OCI-LY1 (cell line): ENCODE results near the gene AQP1.

ENCODE experiments used
- H2AFZ ChIP-seq: fragments of 200-600 bp; sonication (generic), shearing (Covaris generic); 2 replicates; pipeline ENCODE4 v1.6.0; 2014; ENCODE audit warnings: antibody characterized with exemption, mild to moderate bottlenecking, low read length
- H3F3A ChIP-seq: fragments of 200-600 bp; sonication (generic), shearing (Covaris generic); 2 replicates; pipeline ENCODE4 v1.6.0; 2014; ENCODE audit warnings: mild to moderate bottlenecking, antibody characterized with exemption, low read length, moderate library complexity; ENCODE audit not compliant: insufficient read depth
- H3K27ac ChIP-seq: fragments of 200-600 bp; sonication (generic); 2 replicates; pipeline ENCODE4 v1.5.1; 2014; ENCODE audit warnings: low read length, mixed run types, mild to moderate bottlenecking, low read depth; ENCODE audit not compliant: poor library complexity, severe bottlenecking
- H3K27me3 ChIP-seq: fragments of 200-600 bp; sonication (generic); 2 replicates; pipeline ENCODE4 v1.6.0; 2014; ENCODE audit warnings: antibody characterized with exemption, mild to moderate bottlenecking, low read length, moderate library complexity; ENCODE audit not compliant: insufficient read depth
- H3K36me3 ChIP-seq: fragments of 200-600 bp; sonication (generic); 2 replicates; pipeline ENCODE4 v1.6.1; 2014; ENCODE audit warnings: mild to moderate bottlenecking, antibody characterized with exemption, low read length, moderate library complexity, mixed read lengths; ENCODE audit not compliant: insufficient read depth
- H3K4me1 ChIP-seq: fragments of 200-600 bp; sonication (generic); 2 replicates; pipeline ENCODE4 v1.5.1; 2014; ENCODE audit warnings: mild to moderate bottlenecking, low read length, moderate library complexity; ENCODE audit not compliant: insufficient read depth, severe bottlenecking
- H3K4me2 ChIP-seq: fragments of 200-600 bp; sonication (generic), shearing (Covaris generic); 2 replicates; pipeline ENCODE4 v1.6.1; 2014; ENCODE audit warnings: low read length
- H3K4me3 ChIP-seq: fragments of 200-600 bp; sonication (generic); 2 replicates; pipeline ENCODE4 v1.5.1; 2014; ENCODE audit warnings: low read length, low read depth, mild to moderate bottlenecking, mixed read lengths; ENCODE audit not compliant: poor library complexity, severe bottlenecking
- H3K79me2 ChIP-seq: fragments of 200-600 bp; shearing (Covaris generic); 2 replicates; pipeline ENCODE4 v1.6.1; 2016; ENCODE audit warnings: mixed run types, low read length, mixed read lengths; ENCODE audit not compliant: insufficient read depth
- H3K9ac ChIP-seq: fragments of 200-600 bp; sonication (generic), shearing (Covaris generic); 2 replicates; pipeline ENCODE4 v1.6.1; 2014; ENCODE audit warnings: mild to moderate bottlenecking, low read length, mixed read lengths
- H3K9me2 ChIP-seq: fragments of 200-600 bp; sonication (generic), shearing (Covaris generic); 2 replicates; pipeline ENCODE4 v1.6.1; 2014; ENCODE audit warnings: low read depth, mild to moderate bottlenecking, low read length, mixed read lengths
- H3K9me3 ChIP-seq: fragments of 200-600 bp; shearing (Covaris generic); 2 replicates; pipeline ENCODE4 v1.6.1; 2014; ENCODE audit warnings: low read length, mixed read lengths
- H4K20me1 ChIP-seq: fragments of 200-600 bp; sonication (generic), shearing (Covaris generic); 2 replicates; pipeline ENCODE4 v1.6.0; 2016; ENCODE audit warnings: mild to moderate bottlenecking, low read length; ENCODE audit not compliant: insufficient read depth
- CTCF ChIP-seq: fragments of 200-600 bp; sonication (generic), shearing (Covaris generic); IDR thresholded peaks from 2 replicates; pipeline ENCODE4 v1.5.1; 2017; ENCODE audit warnings: mild to moderate bottlenecking, antibody characterized with exemption, low read length, moderate library complexity, mixed read lengths
- EZH2 ChIP-seq: fragments of 200-600 bp; sonication (generic), shearing (Covaris generic); IDR thresholded peaks from 2 replicates; pipeline ENCODE4 v1.8.0; 2017; ENCODE audit warnings: borderline replicate concordance, mixed run types, mild to moderate bottlenecking, antibody characterized with exemption, low read length, moderate library complexity, mixed read lengths

Gene AQP1

GRCh38 chr7:30968747-30969603, 57.3 kb downstream of the AQP1 start:
- Histone ChIP-seq H3K4me1 (no peaks in the 10 kb centered on the region), H3K27me3 (no peaks in the 10 kb centered on the region), H4K20me1 (no peaks in the 10 kb centered on the region), H3K9ac (no peak overlapping the region), H3K9me2 (no peaks in the 10 kb centered on the region), H3K36me3 (no peaks in the 10 kb centered on the region), H3K79me2 (no peaks in the 10 kb centered on the region), H3K4me2 (no peak overlapping the region), H3K27ac (no peak overlapping the region), H3F3A (no peaks in the 10 kb centered on the region), H3K4me3 (no peak overlapping the region), H3K9me3 (no peaks in the 10 kb centered on the region), H2AFZ (no peak overlapping the region)
- TF ChIP-seq EZH2 (no peak), CTCF (no peak)

DNA sequence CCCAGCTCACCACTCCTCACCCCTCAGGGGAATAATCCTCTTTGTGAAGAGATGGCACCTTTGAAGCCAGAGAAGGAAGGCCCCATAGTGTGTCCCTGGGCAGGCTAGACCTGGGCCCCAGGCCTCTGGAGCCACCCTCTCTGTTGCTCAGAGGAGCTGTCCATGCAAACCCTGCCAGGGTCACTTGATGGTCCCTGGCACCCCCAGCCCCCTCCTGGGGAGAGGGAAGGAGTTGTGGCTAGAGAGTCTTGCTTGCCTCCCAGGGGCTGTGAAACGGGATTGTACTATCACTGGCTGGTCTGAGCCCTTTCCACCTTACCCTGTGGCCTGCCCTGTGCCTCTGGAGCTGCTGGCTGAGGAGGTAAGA, 57.9 kb downstream of the AQP1 start:
- no peak overlapping the region for H3K9ac ChIP-seq
- H3K4me2 ChIP-seq: no peak overlapping the region
- TF ChIP-seq CTCF (no peak), EZH2 (no peak)
- H3K27me3 ChIP-seq: no peaks in the 10 kb centered on the region
- H2AFZ ChIP-seq: no peak overlapping the region
- H4K20me1 ChIP-seq: no peaks in the 10 kb centered on the region
- no peak overlapping the region for H3K27ac ChIP-seq
- H3K36me3 ChIP-seq: no peaks in the 10 kb centered on the region
- no peaks in the 10 kb centered on the region for H3K79me2 ChIP-seq
- no peak overlapping the region for H3K4me3 ChIP-seq
- no peaks in the 10 kb centered on the region for H3K9me2 ChIP-seq
- no peaks in the 10 kb centered on the region for H3K9me3 ChIP-seq
- no peaks in the 10 kb centered on the region for H3F3A ChIP-seq
- peaks cover 5% of the 10 kb centered on the region for H3K4me1 ChIP-seq

DNA sequence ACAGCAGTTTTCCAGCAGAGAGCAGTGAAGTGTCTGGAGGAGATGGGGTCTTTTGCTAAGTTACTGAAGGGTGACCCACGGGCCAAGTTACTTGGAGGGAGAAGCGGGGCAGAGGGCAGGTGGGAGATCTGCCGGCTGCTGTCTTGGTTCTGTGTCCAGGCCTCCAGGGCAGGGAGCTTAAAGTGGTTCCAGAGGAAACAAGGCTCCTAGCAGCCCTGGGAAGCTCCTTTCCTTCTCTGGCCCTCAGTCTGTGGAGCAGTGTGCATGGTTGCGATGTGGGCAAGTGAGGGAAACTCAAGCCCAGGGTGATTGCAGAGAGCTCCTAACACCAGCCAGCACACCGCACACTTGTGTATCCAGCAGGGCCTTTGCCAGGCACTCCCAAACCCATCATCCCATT, 58.4 kb downstream of the AQP1 start:
- Histone ChIP-seq H3K4me1 (peaks cover 10% of the 10 kb centered on the region), H3K27me3 (no peaks in the 10 kb centered on the region), H3K27ac (no peak overlapping the region), H3K9me2 (no peaks in the 10 kb centered on the region), H3K36me3 (no peaks in the 10 kb centered on the region), H3F3A (no peaks in the 10 kb centered on the region), H3K9ac (no peak overlapping the region), H4K20me1 (no peaks in the 10 kb centered on the region), H2AFZ (no peak overlapping the region), H3K4me2 (no peak overlapping the region), H3K4me3 (no peak overlapping the region), H3K9me3 (no peaks in the 10 kb centered on the region), H3K79me2 (no peaks in the 10 kb centered on the region)
- TF ChIP-seq EZH2 (no peak), CTCF (no peak)
